Measurements from ENCODE around the gene TNS4. TPM values are rescaled to one million over a fixed set of nuclear protein-coding genes. Genes with fewer than 3 reads are reported as not detected.

The TNS4 gene
- total and polyA plus RNA-seq, 2 of the 4 experiments (the other 2 are of a cell fraction): not detected

- dilution Hi-C loops (cut with HindIII; ENCODE audit: low sequenced_read_pairs, unreplicated experiment): no loop called here
Observed at GRCh38 chr17:40478486-40478885, 22.9 kb downstream of the TNS4 start.

More at GRCh38 chr17:40478486-40478885, 22.9 kb downstream of the TNS4 start:
- H3K27ac ChIP-seq (ENCODE audit: insufficient read depth, low read length): no peak overlapping the region
- ChIA-PET CTCF (no interaction called here), POLR2A (ENCODE audit: unreplicated experiment) (no interaction called here)
- H2AK5ac ChIP-seq (ENCODE audit: low read depth, low read length): no peak overlapping the region; the same call in 1 of the 2 replicates
- DNase-seq (no peak), ATAC-seq (ENCODE audit: low read depth) (no peak)
- no peaks in the 10 kb centered on the region for H3K27me3 ChIP-seq (ENCODE audit: control insufficient read depth, insufficient read depth, low read length)
- H2BK120ac ChIP-seq (ENCODE audit: low read depth, low read length): no peak overlapping the region; the same call in 1 of the 2 replicates
- no peak overlapping the region for H3K9ac ChIP-seq (ENCODE audit: low read depth, low read length)
- no peak overlapping the region for H3K4me2 ChIP-seq (ENCODE audit: low read depth, low read length)
- TF ChIP-seq POLR2A (IDR thresholded peaks at IDR 0.05; ENCODE audit: low read depth, low read length) (no peak), CTCF (conservative IDR thresholded peaks at IDR 0.05; ENCODE audit: low read depth, low read length) (no peak), USF2 (IDR thresholded peaks at IDR 0.05; ENCODE audit: low read depth, low read length) (no peak), ELK1 (IDR thresholded peaks at IDR 0.05; ENCODE audit: borderline replicate concordance, low read depth, low read length) (no peak), MXI1 (IDR thresholded peaks at IDR 0.05; ENCODE audit: borderline replicate concordance, low read depth, low read length) (no peak), MAZ (IDR thresholded peaks at IDR 0.05; ENCODE audit: borderline replicate concordance, low read depth, low read length) (no peak), RAD21 (IDR thresholded peaks at IDR 0.05; ENCODE audit: low read length) (no peak), RCOR1 (IDR thresholded peaks at IDR 0.05; ENCODE audit: insufficient replicate concordance, low read length) (no peak), RFX5 (IDR thresholded peaks at IDR 0.05; ENCODE audit: low read depth, low read length) (no peak), BHLHE40 (IDR thresholded peaks at IDR 0.05; ENCODE audit: low read depth, low read length) (no peak), NFE2L2 (IDR thresholded peaks at IDR 0.05; ENCODE audit: low read depth, low read length) (no peak), SMC3 (IDR thresholded peaks at IDR 0.05; ENCODE audit: low read depth, low read length) (no peak), CEBPB (IDR thresholded peaks at IDR 0.05; ENCODE audit: low read depth, low read length) (no peak), FOS (IDR thresholded peaks at IDR 0.05; ENCODE audit: low read depth, low read length) (no peak), MAFK (IDR thresholded peaks at IDR 0.05; ENCODE audit: low read depth, low read length) (no peak), CHD1 (IDR thresholded peaks at IDR 0.05; ENCODE audit: low read depth, low read length) (no peak)
- no CpG with 5 or more reads among the region's 13 CpGs for WGBS, 2 experiments (ENCODE audit: extremely low coverage in 2 of 2, insufficient read length in 1 of 2)
- no peak overlapping the region for H3K4me3 ChIP-seq (ENCODE audit: insufficient read depth, low read depth, low read length)
- H3K56ac ChIP-seq (ENCODE audit: extremely low read depth, insufficient read depth, low read length): no peak overlapping the region
- H2BK5ac ChIP-seq (ENCODE audit: low read depth, low read length, poor library complexity, severe bottlenecking): no peak overlapping the region
- H3K18ac ChIP-seq (ENCODE audit: low read depth, low read length): no peak overlapping the region
- peaks cover 15% of the 10 kb centered on the region for H3K4me1 ChIP-seq (ENCODE audit: control insufficient read depth, insufficient read depth, low read length)
- H2AFZ ChIP-seq (replicated peaks; ENCODE audit: low read length, poor library complexity): no peak overlapping the region
- H2BK20ac ChIP-seq (ENCODE audit: low read depth, low read length): no peak overlapping the region
- H3K36me3 ChIP-seq (ENCODE audit: control insufficient read depth, insufficient read depth, low read length): no peaks in the 10 kb centered on the region
- H3K9me3 ChIP-seq (ENCODE audit: control insufficient read depth, insufficient read depth, low read length): no peaks in the 10 kb centered on the region
- H4K8ac ChIP-seq (ENCODE audit: low read depth in 2 of 2, low read length in 2 of 2): no peak overlapping the region
- H2AK9ac ChIP-seq (replicated peaks; ENCODE audit: low read depth, low read length, poor library complexity): no peak overlapping the region
- in situ Hi-C loops (cut with MboI; ENCODE audit: low sequenced_read_pairs): no loop called here
- no peak overlapping the region for H3K4ac ChIP-seq (ENCODE audit: low read depth, low read length)
- H4K91ac ChIP-seq (ENCODE audit: insufficient read depth, low read depth, low read length): 0 out of 2 replicates have a peak overlapping the region, but pooled peaks have one; percentile 35
- no TSS peak for BruUV-seq (replicated peaks)
- no peak overlapping the region for H4K5ac ChIP-seq (ENCODE audit: low read depth, low read length)
- H4K20me1 ChIP-seq (ENCODE audit: insufficient read depth, low read length): no peaks in the 10 kb centered on the region
- no peak overlapping the region for H3K23ac ChIP-seq (ENCODE audit: low read depth, low read length)
- no peak overlapping the region for H3K14ac ChIP-seq (replicated peaks; ENCODE audit: low read depth, low read length)
- H3K9me1 ChIP-seq (ENCODE audit: insufficient read depth, low read length): peaks cover 27% of the 10 kb centered on the region
- H3K79me1 ChIP-seq (ENCODE audit: low read depth in 1 of 2, low read length in 2 of 2): peaks cover 0 to 7% of the 10 kb centered on the region in 2 experiments; a peak in 1 of 4 replicates
- intact Hi-C loops (cut with micrococcal nuclease): no loop called here
- H2BK15ac ChIP-seq (ENCODE audit: low read depth, low read length): peak overlapping the region; percentile 69; the same call in 1 of the 3 replicates
